Activated CD8-positive, alpha-beta memory T cell treated with anti-CD3 and anti-CD28 coated beads, Interleukin-2, amount 50 U/mL, for 1 hour (primary cell): ENCODE measurements around the gene SLCO4A1.

Experiments
- DNase-seq: peaks from one replicate; pipeline ENCODE4 v3.0.0-alpha.2; 2020; ENCODE audit errors: extremely low read depth

Gene SLCO4A1

DNA sequence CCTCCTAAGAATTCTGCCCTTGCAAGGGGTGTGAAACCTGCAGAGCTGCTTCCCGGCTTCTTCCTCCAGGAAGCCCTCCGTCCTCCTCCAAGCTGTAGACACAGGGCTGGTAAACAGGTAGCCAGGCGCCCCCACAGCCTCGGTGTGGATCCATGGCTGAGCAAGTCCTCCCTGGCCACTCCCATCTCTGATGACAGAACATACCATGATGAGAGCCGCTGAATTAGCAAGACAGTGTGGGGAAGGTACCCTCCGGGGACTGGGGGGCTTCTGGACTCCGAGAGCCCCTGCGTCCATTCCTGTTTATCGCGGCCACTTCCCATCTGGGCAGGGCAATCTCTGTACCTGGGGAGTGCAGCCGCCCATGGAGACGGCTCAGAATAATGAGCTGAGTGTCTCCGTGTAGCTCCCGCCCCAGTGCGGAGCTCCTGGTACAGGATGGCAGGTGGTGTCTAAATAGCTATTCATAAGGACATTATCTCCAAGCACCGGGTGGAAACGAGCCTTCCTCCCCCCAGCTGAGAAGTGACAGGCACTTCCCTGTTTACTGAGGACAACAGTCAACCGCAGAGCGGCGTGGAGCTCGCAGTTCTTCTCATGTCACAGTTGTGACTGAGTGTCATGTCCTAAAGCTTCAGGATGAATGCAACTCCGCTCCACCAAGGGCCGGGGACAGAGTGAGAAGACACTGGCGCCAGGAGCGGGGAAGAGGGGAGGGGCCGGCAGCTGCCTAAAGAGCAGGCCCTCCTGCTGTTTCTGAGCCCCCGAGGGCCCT, 43.7 kb downstream of the SLCO4A1 start:
- no peak for DNase-seq

DNA sequence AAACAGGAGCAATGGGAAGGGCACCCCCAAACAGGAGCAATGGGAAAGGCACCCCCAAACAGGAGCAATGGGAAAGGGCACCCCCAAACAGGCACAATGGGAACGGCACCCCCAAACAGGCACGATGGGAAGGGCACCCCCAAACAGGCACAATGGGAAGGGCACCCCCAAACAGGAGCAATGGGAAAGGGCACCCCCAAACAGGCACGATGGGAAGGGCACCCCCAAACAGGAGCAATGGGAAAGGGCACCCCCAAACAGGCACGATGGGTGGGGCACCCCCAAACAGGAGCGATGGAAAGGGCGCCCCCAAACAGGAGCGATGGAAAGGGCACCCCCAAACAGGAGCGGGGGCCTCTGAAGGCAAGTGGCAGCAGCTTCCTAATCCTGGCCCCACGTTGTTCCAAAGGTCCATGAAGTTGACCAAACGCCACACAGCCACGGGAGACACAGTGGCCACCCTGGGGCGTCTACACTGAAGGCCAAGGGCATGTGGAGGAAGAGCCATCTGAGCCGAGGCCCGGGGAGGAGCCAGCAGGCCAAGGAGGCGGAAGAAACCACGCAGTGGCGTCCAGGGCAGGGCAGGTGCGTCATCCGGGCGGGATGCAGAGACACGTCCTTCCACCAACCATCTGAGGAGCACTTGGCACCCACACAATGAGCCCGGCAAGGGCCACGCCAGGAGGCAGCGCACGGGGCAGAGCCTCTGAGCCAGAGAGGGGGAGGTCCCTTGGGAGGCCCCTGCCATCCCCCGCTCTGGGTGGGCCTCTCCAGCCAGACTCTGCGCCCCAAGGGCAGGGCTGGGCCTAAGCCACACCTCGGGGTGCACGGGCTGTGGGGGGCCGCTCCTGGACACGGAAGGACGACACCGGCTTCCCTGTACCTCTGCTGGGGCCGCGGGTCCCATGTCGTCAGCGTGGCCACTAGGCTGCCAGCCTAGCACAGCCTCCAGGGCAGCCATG, 44.8 kb downstream of the SLCO4A1 start:
- no peak for DNase-seq

DNA sequence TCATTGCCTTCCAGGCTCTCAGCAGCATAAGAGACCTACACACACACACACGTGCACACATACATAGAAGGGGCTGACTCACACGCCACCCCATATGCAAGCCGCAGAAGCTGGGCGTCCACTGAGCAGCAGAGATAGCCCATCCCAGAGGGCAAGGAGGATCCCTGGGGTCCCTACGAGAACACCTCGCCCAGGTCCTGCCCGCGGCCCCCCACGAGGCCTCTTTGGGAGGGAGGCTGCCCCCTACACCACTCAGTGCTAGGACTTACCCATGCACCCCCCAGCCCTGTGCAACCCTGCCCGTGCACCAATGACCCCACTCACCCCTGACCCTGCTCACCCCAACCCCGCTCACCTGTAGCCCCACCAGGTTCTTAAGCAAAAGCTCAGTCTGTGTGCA, 45.8 kb downstream of the SLCO4A1 start:
- no peak for DNase-seq

DNA sequence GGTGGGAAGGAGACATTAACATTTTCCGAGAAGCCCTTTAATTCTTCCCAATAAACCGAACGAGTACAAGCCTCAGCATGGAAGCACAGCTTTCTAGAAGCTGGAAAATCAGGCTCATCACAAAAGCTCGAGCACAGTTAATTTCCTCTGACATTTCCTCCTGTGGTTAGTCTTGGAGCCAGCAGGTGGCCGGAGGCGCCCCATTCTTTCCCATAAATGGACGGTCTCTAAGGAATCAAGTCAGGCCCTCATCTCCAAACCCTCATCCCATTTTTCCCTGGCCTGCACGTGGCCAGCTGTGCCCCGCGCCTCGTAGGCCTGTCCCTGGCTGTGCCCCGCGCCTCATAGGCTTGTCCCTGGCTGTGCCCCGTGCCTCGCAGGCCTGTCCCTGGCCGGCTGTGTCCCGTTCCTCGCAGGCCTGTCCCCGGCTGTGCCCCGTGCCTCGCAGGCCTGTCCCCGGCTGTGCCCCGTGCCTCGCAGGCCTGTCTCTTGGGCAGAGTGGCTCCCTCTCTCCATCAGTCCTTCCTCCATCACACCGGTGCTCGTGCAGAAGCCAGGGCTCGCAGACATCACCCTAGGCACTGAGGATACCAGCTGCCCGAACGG, 46.7 kb downstream of the SLCO4A1 start:
- DNase-seq, result no peak

DNA sequence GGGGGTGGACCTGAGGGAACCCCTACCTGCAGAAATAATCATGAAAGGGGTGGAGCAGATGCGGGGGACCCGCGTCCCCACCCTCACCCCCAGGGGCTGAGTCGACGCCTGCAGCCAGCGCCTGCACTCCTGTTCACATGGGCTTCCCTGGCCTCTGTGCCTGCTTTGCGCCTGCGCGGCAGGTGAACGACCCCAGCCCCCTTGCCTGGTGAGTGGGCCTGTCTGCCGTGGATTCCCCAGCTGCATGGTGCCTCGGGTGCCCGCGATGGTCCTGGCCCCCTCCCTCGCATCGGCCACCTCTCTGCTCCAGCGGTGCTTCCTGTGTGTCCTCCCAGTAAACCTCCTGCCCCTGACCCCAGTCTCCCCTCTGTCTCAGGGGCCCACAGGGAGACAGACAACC, 47.6 kb downstream of the SLCO4A1 start:
- no peak for DNase-seq

DNA sequence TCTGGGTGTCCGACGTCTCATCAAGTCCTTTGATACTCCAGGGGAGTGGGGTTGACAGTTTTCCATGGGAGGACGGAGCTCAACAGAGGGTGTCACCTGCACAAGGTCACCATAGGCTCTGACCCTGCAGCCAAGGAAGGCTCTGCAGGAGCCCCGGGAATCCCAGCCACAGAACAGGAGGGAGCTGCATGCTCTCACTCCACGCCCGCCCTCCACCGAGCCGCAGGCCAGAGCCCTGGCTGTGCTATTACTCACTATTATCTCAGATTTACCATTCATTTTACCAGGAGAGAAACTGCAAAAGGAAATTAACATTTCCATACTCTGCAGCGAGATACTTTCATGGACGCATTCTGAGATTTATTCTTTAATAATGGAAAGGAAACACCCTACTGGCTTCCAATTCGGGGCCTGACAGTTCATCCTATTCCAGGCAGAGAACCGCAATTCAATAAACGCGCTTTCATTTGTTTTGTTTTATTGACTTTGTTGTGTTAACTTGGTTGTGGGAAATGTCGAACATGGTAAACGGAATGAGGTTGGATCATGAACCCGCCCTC, 48.0 kb downstream of the SLCO4A1 start:
- DNase-seq, result no peak

DNA sequence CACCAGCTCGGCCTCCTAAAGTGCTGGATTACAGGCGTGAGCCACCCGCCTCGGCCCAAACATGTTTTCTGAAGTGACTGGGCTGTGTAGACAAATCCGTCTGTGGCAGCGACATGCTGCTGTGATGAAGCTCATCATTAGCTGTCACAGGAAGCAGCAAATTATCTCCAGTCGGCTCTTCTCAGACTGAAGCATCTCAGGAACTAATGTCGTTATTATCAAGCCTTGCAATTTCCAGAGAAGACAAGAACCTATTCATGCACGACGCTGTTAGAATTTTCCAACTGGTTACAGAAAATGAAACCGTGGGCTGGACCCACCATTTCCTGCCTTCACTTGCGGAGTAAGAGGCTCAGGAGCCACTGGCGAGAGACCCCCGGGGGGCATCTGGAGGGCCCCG, 49.2 kb downstream of the SLCO4A1 start:
- DNase-seq, result no peak

DNA sequence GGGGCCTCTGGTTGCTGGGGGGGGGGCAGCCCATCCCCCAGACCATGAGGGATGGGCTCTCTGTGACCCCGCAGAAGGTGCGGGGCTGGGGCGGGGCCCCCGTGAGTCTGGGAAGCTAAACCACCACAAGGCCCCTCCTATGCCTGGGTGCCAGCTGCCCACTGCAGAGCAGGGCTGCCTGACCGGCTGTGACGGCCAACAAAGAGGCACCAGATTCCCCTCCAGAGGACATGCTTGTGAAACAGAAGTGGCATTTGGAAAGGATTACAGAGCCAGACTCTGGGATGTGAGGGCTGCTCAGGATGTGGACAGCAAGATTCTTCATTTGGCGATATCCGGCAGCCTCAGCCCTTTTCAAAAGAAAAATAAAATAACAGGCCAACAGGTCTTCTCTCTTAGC, 49.9 kb downstream of the SLCO4A1 start:
- no peak for DNase-seq

DNA sequence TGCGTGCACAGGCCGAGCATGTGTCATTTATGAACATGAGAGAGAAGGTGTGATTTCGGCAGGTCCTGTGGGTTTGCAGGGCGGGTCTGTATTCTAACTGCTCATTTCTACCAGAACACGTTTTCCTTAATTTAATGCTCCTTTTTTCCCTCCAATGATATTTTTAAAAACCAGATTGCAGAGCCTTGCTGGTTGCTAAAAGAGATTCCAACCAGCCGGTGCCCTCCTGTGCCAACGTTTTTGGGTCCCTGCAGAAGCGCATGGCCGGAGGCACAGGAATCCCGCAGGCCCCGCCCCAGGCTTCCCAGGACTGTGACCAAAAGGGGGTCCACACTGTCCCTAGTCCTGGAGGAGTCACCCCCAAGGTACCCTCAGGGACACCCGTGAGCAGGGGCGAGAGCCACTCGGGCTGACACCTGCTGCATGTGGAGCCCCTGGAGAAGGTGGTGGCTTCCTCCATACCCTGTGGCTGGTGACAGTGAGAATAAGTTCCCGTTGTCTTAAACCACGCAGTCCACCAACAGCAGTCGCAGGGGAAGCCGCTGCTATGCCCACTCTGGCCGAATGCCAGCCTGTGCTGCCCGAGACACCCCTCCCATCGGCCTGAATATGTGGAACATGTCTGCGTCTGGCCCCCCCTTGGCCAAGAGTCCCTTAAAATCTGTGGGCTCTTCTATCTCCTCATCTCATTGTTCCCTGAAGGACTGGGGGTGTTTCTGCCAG, 50.7 kb downstream of the SLCO4A1 start:
- no peak for DNase-seq

DNA sequence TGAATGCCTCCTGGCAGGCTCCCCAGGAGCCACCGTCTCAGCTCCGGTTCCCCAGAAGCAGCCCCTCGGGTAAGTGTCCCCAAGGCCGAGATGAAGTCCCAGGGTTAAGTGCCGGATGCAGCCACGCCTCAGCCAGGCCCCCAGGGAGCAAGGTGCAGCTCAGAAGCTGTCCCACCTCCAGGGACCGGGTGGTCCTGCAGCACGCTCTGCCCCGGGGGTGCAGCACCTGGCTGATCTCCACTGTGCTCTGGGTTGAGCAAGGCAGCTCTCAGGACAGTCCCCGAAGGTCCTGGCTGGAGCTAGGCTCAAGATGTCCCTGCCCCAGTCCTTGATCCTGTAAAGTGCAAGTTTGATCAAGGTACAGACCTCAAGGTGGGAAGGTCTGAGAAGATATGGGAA, 51.2 kb downstream of the SLCO4A1 start:
- DNase-seq, result no peak

DNA sequence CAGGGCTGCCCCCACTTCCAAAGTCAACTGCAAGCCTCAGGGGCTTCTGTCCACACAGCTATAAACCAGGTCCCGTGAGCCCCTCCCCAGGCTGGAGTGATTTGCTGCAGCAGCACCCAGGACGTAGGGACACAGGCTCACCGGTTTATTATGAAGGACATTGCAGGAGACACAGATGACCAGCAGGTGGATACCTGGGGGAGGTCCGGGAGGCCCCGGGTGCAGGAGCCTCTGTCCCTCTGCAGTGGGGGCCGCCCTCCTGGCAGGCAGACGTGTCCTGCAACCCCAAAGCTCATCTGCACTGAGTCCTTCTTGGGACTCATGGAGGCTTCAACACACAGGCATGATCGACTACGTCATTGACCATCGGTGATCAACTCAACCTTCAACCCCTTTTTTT, 51.8 kb downstream of the SLCO4A1 start:
- no peak for DNase-seq

DNA sequence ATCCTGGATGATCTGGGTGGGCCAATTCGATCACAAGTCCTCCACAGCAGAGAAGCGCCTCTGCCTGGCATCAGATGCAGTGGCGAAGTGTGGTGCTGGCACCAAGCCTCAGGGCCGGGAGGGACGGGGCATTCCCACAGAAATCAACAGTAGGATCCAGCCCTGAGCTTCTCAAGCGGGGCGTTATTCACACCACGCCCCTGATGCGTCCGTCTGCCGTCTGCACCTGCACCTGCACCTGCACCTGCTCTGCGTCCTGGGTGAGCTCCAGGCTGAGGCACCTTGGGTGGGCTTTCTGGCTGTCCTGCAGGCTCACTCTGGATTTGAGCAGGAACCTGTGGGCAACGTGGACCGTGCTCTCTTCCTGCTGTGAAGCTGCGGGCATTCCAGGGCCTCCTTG, 52.6 kb downstream of the SLCO4A1 start:
- no peak for DNase-seq

DNA sequence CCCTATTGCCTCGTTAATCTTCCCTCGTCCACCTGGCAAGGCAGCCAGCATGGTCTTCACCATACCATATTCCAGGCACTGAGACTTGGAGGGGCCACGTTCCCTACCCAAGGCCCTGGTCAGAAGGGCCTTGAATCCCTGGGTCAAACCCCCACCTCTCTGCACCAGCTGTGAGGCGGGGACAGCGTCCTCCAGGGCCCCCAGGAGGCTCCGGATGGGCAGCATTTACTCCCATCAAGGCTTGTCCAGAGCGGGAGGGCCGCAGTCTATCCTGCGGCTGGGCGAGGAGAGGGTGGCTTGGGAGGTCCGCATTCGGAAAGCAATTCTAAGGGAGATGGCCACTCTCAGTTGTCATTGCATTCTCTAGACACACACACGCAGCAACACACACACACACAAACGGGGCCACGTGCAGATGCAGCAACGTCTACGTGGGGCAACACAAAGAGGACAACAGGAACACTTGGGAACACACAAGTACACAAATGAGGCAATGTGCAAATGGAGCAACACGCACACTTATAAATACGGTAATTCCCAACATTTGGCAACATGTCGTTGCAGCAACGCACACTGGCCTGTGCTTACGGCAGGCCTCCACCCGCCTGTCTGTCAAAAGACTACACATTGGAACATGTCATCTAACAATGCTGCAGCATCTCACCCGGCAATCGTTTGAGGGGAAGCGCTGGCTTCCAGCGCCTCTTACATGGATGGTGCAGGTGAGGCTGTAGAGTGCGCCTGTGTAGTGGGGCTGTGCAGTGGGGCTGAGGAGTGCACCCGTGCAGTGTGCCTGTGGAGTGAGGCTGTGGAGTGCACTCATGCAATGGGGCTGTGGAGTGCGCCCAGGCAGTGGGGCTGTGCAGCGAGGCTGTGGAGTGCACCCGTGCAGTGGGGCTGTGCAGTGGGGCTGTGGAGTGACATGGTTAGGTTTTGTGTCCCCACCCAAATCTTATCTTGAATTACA, 53.4 kb downstream of the SLCO4A1 start:
- DNase-seq, result no peak

DNA sequence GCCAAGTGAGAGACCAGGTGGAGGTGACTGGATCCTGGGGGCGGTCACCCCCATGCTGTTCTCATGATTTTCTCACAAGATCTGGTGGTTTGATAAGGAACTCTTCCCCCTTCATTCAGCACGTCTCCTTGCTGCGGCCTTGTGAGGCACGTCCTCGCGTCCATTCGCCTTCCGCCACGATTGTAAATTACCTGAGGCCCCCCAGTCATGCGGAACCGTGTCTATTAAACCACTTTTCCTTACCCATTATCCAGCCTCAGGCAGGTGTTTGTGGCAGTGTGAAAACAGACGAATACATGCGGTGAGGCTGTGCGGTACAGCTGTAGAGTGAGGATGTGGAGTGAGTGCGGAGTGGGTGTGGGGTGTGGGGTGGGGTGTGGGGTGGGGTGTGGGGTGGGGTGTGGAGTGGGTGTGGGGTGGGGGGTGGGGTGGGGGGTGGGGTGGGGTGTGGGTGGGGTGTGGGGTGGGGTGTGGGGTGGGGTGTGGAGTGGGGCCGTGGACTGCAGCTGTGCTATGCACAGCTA, 54.2 kb downstream of the SLCO4A1 start:
- no peak for DNase-seq

DNA sequence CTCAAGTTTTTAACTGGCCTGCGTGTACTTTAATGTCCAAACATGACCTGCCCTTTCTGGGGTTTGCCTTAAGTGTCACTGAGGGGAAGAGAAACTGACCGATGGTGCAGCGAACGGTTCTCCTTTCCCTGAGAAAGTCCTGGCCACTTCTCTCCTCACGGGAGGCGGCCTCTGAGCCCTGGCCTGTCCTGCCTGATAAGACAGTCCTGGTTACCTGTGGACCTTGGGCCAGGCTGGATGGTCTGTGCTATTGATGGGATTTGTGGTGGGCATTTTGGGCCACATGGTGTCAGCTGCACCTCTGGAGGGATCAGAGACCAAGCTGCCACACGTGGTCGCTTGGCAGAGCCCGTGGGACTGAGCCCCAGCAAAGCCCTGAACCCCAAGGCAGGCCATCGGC, 54.7 kb downstream of the SLCO4A1 start:
- no peak for DNase-seq

DNA sequence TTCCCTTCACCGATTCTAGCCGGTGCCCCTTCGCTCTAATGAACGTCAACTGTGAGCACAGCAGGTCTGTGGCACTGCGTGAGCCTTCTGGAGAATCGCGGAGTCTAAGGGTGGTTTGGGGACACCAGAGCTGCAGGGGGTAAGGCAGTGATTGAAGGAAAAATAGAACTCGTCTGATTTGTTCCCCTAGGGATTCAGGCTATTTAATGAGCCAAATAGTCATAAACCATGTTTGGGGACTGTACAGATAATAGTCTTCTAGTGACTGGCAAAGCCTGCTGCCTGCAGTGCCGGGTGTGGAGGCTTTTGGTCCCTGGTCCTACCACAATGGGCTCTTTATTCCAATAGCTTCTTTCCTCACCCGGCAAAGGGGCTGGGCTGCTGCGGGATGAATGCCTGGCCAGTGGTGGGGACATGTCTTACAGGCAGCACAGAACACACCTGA, 55.2 kb downstream of the SLCO4A1 start:
- no peak for DNase-seq

DNA sequence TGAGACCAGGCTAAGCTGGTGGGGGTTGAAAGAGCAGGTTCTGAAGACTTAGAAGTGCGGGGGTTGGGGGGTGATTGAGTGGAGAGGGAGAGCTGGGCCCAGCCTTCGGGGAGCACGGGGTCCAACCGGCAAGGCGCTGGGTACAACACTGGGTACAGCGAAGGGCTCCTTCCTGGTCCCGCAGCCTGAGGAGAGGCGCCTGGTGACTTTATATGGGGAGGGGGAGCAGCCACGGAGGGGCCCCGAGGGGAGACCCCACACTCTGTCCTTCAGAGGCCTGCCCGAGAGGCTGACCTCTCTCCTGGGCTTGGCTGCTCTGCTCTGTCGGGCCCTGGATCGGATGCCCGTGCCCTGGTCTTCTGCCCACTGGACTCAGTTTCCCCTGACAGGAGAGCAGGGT, 55.9 kb downstream of the SLCO4A1 start:
- no peak for DNase-seq

DNA sequence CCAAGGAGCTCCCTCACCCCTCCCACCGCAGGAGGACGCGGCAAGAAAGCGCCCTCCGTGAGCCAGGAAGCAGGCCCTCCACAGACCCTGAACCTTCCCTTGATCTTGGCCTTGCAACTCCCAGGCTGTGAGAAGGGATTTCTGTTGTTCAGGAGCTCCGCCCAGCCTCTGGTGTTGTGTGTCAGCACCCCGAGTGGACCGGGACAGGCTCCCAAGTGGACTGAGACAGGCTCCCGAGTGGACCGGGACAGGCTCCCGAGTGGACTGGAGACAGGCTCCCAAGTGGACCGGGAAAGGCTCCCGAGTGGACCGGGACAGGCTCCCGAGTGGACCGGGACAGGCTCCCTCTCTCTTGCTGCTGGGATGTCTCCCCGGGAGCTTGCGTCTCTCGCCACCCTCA, 57.0 kb downstream of the SLCO4A1 start:
- DNase-seq, result no peak

DNA sequence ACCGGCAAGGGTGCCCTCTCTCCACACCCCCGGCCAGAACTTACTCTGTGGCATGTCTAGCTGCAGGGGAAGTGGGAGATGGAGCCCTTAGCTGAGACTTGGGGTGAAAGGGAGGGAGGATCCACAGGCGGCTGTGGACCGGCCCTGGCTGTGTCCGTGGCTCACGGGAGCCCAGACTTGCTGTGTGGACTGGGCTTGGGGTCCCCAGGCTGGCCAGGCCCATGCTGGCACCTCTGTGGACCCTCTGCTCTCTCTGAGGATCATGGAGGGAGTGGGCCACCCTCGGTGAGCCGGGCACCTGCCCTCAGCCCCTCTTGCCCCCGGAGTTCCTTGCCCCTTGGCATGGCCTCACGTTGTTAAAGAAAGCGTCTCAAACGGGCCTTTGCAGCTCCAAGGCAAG, 57.4 kb downstream of the SLCO4A1 start:
- DNase-seq, result no peak

DNA sequence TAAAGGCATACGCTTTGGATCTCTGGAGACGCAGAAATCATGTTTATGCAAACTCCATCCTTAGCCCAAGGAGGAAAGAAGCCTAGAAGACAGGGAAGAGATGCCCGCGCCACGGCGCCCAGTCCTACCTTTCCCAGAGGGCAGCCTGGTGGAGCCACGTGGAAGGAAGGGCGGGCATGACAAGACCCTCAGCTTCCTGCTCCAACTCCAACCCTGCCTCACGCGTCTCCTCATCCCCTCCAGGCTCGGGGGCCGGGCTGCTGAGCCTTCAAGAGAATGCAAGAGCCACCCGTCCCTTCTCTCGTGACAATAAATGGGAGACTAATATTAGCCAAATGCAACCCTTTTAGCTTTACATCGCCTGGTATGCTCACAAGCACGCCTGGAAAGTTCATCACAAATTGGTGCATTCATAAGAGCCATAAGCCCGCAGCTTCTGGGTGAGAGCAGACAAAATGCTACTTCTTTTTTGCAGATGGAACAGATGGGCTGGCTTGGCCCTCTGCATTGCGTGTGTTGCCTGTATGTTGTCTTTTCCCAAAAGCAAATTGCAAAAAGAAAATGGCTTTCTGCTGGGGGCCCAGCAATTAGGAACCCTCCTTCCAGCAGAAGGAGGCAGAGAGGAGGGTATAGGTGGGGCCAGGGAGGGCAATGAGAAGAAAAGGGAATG, 58.1 kb downstream of the SLCO4A1 start:
- no peak for DNase-seq
